ENCODE data around the gene ICE1. TPM values are rescaled to one million over a fixed set of nuclear protein-coding genes. Genes with fewer than 3 reads are reported as not detected.
"Not testable (repeated sequence)": the region's sequence is repeated elsewhere in the genome, so short reads cannot be mapped to it uniquely, and the experiment has no call there.

Gene ICE1
- total RNA-seq, 1 experiment from 2014 or later, result 38.3 TPM

- intact Hi-C loops (cut with micrococcal nuclease; ENCODE audit: unreplicated experiment), result no loop called here
- CTCF ChIA-PET, result no interaction called here
- DNase-seq (ENCODE audit: low read depth, low spot score) (no peak), ATAC-seq (no peak)
- POLR2A ChIA-PET, result no interaction called here
- peaks cover 2% of the 10 kb centered on the region; the same call in 1 of the 2 replicates for H3K27me3 ChIP-seq (ENCODE audit: control insufficient read depth, insufficient read depth, low read length)
- BruUV-seq (replicated peaks), result no TSS peak
- H3K4me3 ChIP-seq (ENCODE audit: low read depth in 2 of 2, low read length in 2 of 2), result no peak overlapping the region
- no peaks in the 10 kb centered on the region for H3K36me3 ChIP-seq (ENCODE audit: control insufficient read depth, insufficient read depth, low read length)
- in situ Hi-C loops (cut with HindIII; ENCODE audit: low pct_unique_long_range_greater_than_20kb, low sequenced_read_pairs), result no loop called here
- no peak for TF ChIP-seq TCF7L2 (IDR thresholded peaks at IDR 0.05; ENCODE audit: low read depth, low read length)
- no peak for TF ChIP-seq POLR2AphosphoS5 (IDR thresholded peaks at IDR 0.05; ENCODE audit: low read depth, low read length)
- no peak for TF ChIP-seq SIN3A (IDR thresholded peaks at IDR 0.05; ENCODE audit: borderline replicate concordance, insufficient read depth, low read depth, low read length)
- TF ChIP-seq CTCF (IDR thresholded peaks at IDR 0.05), result no peak
- no peak for TF ChIP-seq REST (IDR thresholded peaks at IDR 0.05; ENCODE audit: insufficient read depth in 1 of 2, low read depth in 2 of 2, low read length in 1 of 2)
- no peak overlapping the region for H3K27ac ChIP-seq (ENCODE audit: low read length)
- H3K4me1 ChIP-seq (ENCODE audit: control insufficient read depth, insufficient read depth, low read length), result no peaks in the 10 kb centered on the region
- H3K9me3 ChIP-seq (ENCODE audit: control insufficient read depth, insufficient read depth, low read depth, low read length), result no peaks in the 10 kb centered on the region
Measured at GRCh38 chr5:5512543-5512942, 90.1 kb downstream of the ICE1 start.

GRCh38 chr5:5520622-5521021 lies 98.1 kb downstream of the ICE1 start:
- CTCF ChIA-PET; H3K27ac ChIP-seq (ENCODE audit: low read length); H3K9me3 ChIP-seq (ENCODE audit: control insufficient read depth, insufficient read depth, low read depth, low read length); POLR2A ChIA-PET; BruUV-seq (replicated peaks); H3K4me1 ChIP-seq (ENCODE audit: control insufficient read depth, insufficient read depth, low read length); ATAC-seq; in situ Hi-C loops (cut with HindIII; ENCODE audit: low pct_unique_long_range_greater_than_20kb, low sequenced_read_pairs); intact Hi-C loops (cut with micrococcal nuclease; ENCODE audit: unreplicated experiment); H3K4me3 ChIP-seq (ENCODE audit: low read depth in 2 of 2, low read length in 2 of 2); H3K27me3 ChIP-seq (ENCODE audit: control insufficient read depth, insufficient read depth, low read length); H3K36me3 ChIP-seq (ENCODE audit: control insufficient read depth, insufficient read depth, low read length); DNase-seq (ENCODE audit: low read depth, low spot score): not testable (repeated sequence)

GRCh38 chr5:5521029-5521428 lies 98.6 kb downstream of the ICE1 start:
- no peak overlapping the region for H3K4me3 ChIP-seq (ENCODE audit: low read depth in 2 of 2, low read length in 2 of 2)
- no peaks in the 10 kb centered on the region for H3K36me3 ChIP-seq (ENCODE audit: control insufficient read depth, insufficient read depth, low read length)
- no TSS peak for BruUV-seq (replicated peaks)
- in situ Hi-C loops (cut with HindIII; ENCODE audit: low pct_unique_long_range_greater_than_20kb, low sequenced_read_pairs), result no loop called here
- POLR2A ChIA-PET, result no interaction called here
- DNase-seq (ENCODE audit: low read depth, low spot score), result no peak
- no peak for ATAC-seq
- intact Hi-C loops (cut with micrococcal nuclease; ENCODE audit: unreplicated experiment), result no loop called here
- H3K4me1 ChIP-seq (ENCODE audit: control insufficient read depth, insufficient read depth, low read length), result no peaks in the 10 kb centered on the region
- no peaks in the 10 kb centered on the region for H3K9me3 ChIP-seq (ENCODE audit: control insufficient read depth, insufficient read depth, low read depth, low read length)
- H3K27ac ChIP-seq (ENCODE audit: low read length), result no peak overlapping the region
- CTCF ChIA-PET, result no interaction called here
- TF ChIP-seq CTCF (IDR thresholded peaks at IDR 0.05), result no peak
- TF ChIP-seq POLR2AphosphoS5 (IDR thresholded peaks at IDR 0.05; ENCODE audit: low read depth, low read length), result no peak
- TF ChIP-seq TCF7L2 (IDR thresholded peaks at IDR 0.05; ENCODE audit: low read depth, low read length), result no peak
- no peak for TF ChIP-seq SIN3A (IDR thresholded peaks at IDR 0.05; ENCODE audit: borderline replicate concordance, insufficient read depth, low read depth, low read length)
- TF ChIP-seq REST (IDR thresholded peaks at IDR 0.05; ENCODE audit: insufficient read depth in 1 of 2, low read depth in 2 of 2, low read length in 1 of 2), result no peak
- H3K27me3 ChIP-seq (ENCODE audit: control insufficient read depth, insufficient read depth, low read length), result no peaks in the 10 kb centered on the region
